Hepatocyte (in vitro differentiated cells): ENCODE measurements around the gene SLC47A1. TPM values are rescaled to one million over a fixed set of nuclear protein-coding genes. Genes with fewer than 3 reads are reported as not detected.
"Not testable (repeated sequence)": the region's sequence is repeated elsewhere in the genome, so short reads cannot be mapped to it uniquely, and the experiment has no call there.

Experiments
- DNase-seq: peaks from one replicate; pipeline ENCODE4 v3.0.0-alpha.2; 2016; ENCODE audit warnings: low spot score
- H2AFZ ChIP-seq: fragments of 200-600 bp; sonication (generic); 2 replicates; pipeline ENCODE4 v1.6.0; 2016; ENCODE audit warnings: antibody characterized with exemption, mild to moderate bottlenecking
- H3K27ac ChIP-seq: fragments of 200-600 bp; sonication (generic); 2 replicates; pipeline ENCODE4 v1.5.1; 2016; ENCODE audit warnings: mild to moderate bottlenecking
- H3K27me3 ChIP-seq: fragments of 200-600 bp; sonication (generic); 2 replicates; pipeline ENCODE4 v1.6.1; 2016
- H3K36me3 ChIP-seq: fragments of 200-600 bp; sonication (generic); replicated peaks from 2 replicates; pipeline ENCODE4 v1.5.1; 2016; ENCODE audit warnings: low read depth; ENCODE audit not compliant: insufficient read depth
- H3K4me1 ChIP-seq: fragments of 200-600 bp; sonication (generic); 2 replicates; pipeline ENCODE4 v1.5.1; 2016; ENCODE audit warnings: mild to moderate bottlenecking, moderate library complexity; ENCODE audit not compliant: insufficient read depth
- H3K4me2 ChIP-seq: fragments of 200-600 bp; sonication (generic); 2 replicates; pipeline ENCODE4 v1.6.0; 2016
- H3K4me3 ChIP-seq: fragments of 200-600 bp; sonication (generic); 2 replicates; pipeline ENCODE4 v1.5.1; 2016; ENCODE audit warnings: mild to moderate bottlenecking
- H3K79me2 ChIP-seq: fragments of 200-600 bp; sonication (generic); 2 replicates; pipeline ENCODE4 v1.6.0; 2017; ENCODE audit warnings: mild to moderate bottlenecking
- H3K9me2 ChIP-seq: fragments of 200-600 bp; sonication (generic); replicated peaks from 2 replicates; pipeline ENCODE4 v1.6.0; 2017; ENCODE audit warnings: mild to moderate bottlenecking; ENCODE audit not compliant: insufficient read depth
- H3K9me3 ChIP-seq: fragments of 200-600 bp; sonication (generic); 2 replicates; pipeline ENCODE4 v1.5.1; 2016; ENCODE audit warnings: low read depth, mild to moderate bottlenecking
- H4K20me1 ChIP-seq: fragments of 200-600 bp; sonication (generic); 2 replicates; pipeline ENCODE4 v1.6.0; 2016; ENCODE audit warnings: mild to moderate bottlenecking; ENCODE audit not compliant: insufficient read depth, poor library complexity, severe bottlenecking
- CTCF ChIP-seq: fragments of 200-600 bp; sonication (generic); IDR thresholded peaks from 2 replicates; pipeline ENCODE4 v1.5.1; 2016; ENCODE audit warnings: antibody characterized with exemption, mild to moderate bottlenecking; ENCODE audit not compliant: poor library complexity
- EZH2 ChIP-seq: fragments of 200-600 bp; sonication (generic); IDR thresholded peaks from 2 replicates; pipeline ENCODE4 v1.6.1; 2016; ENCODE audit warnings: antibody characterized with exemption, mild to moderate bottlenecking, borderline replicate concordance
- EZH2phosphoT487 ChIP-seq: fragments of 200-600 bp; sonication (generic); IDR thresholded peaks from one replicate; pipeline ENCODE4 v1.6.1; 2018; ENCODE audit warnings: antibody characterized with exemption, mild to moderate bottlenecking, low read depth, moderate library complexity; ENCODE audit not compliant: unreplicated experiment, severe bottlenecking
- WGBS: methylation state at CpG from one replicate; pipeline ENCODE4 v1.1.6; 2016; ENCODE audit warnings: low lambda C conversion rate; ENCODE audit errors: missing lambda C conversion rate; 5-methylcytosine and 5-hydroxymethylcytosine counted together
- polyA plus RNA-seq: library from polyadenylated mRNA; unstranded; fragments of >200 nt; fragmentation: Nextera tagmentation; extraction: Ambion mirVana; gene quantifications from 2 replicates; pipeline ENCODE4 v1.2.1, GENCODE V29; 2016
- total RNA-seq: library from RNA; depleted of rRNA; stranded (reverse); fragments of >200 nt; gene quantifications from 2 replicates; pipeline ENCODE4 v1.2.3, GENCODE V29; 2014

Gene SLC47A1
- total and polyA plus RNA-seq, 2 experiments from 2014 or later: 26.4 to 38.4 TPM

GRCh38 chr17:19523690-19524089 is 10.0 kb upstream of the SLC47A1 start:
- no peak overlapping the region for H3K27ac ChIP-seq
- peaks cover 9% of the 10 kb centered on the region for H3K4me1 ChIP-seq
- no peak overlapping the region for H3K4me3 ChIP-seq
- no peak for TF ChIP-seq EZH2
- TF ChIP-seq CTCF: no peak
- WGBS: 77% methylated on average over 9 of the region's 9 CpGs
- no peaks in the 10 kb centered on the region for H3K36me3 ChIP-seq
- no peak overlapping the region for H2AFZ ChIP-seq
- no peak for DNase-seq
- no peaks in the 10 kb centered on the region for H3K27me3 ChIP-seq
- no peaks in the 10 kb centered on the region for H3K9me3 ChIP-seq
- no peaks in the 10 kb centered on the region for H4K20me1 ChIP-seq
- no peak overlapping the region for H3K4me2 ChIP-seq
- H3K79me2 ChIP-seq: no peaks in the 10 kb centered on the region
- H3K9me2 ChIP-seq: no peaks in the 10 kb centered on the region

GRCh38 chr17:19526950-19527349 is 6.7 kb upstream of the SLC47A1 start:
- not testable (repeated sequence) for H3K9me3 ChIP-seq, H3K9me2 ChIP-seq, H3K27me3 ChIP-seq, H3K79me2 ChIP-seq, H3K4me1 ChIP-seq, DNase-seq, H4K20me1 ChIP-seq, H3K27ac ChIP-seq, H3K4me3 ChIP-seq, H3K4me2 ChIP-seq, H3K36me3 ChIP-seq, H2AFZ ChIP-seq
- WGBS: 97% methylated on average over 4 of the region's 4 CpGs

- Histone ChIP-seq H3K27me3 (peaks cover 17% of the 10 kb centered on the region), H3K79me2 (peaks cover 2% of the 10 kb centered on the region), H3K4me1 (peaks cover 6% of the 10 kb centered on the region), H3K4me3 (no peak overlapping the region), H3K9me2 (no peaks in the 10 kb centered on the region), H3K36me3 (no peaks in the 10 kb centered on the region), H4K20me1 (no peaks in the 10 kb centered on the region), H2AFZ (no peak overlapping the region), H3K4me2 (no peak overlapping the region), H3K9me3 (no peaks in the 10 kb centered on the region), H3K27ac (no peak overlapping the region)
- TF ChIP-seq EZH2: no peak
- no peak for TF ChIP-seq CTCF
- TF ChIP-seq EZH2phosphoT487: no peak
- DNase-seq: no peak
- WGBS: 87% methylated on average over 8 of the region's 8 CpGs
These were observed 1.7 kb upstream of the SLC47A1 start for GRCh38 chr17:19531780-19532501.

GRCh38 chr17:19533036-19533717 is 477 bp upstream of the SLC47A1 start:
- H3K4me2 ChIP-seq: peak overlapping the region; percentile 99
- peaks cover 2% of the 10 kb centered on the region for H3K79me2 ChIP-seq
- H3K27me3 ChIP-seq: peaks cover 17% of the 10 kb centered on the region
- DNase-seq: no peak
- TF ChIP-seq CTCF (no peak), EZH2 (no peak), EZH2phosphoT487 (no peak)
- H3K27ac ChIP-seq: no peak overlapping the region
- H3K4me3 ChIP-seq: peak overlapping the region; percentile 61
- H3K9me2 ChIP-seq: no peaks in the 10 kb centered on the region
- H4K20me1 ChIP-seq: no peaks in the 10 kb centered on the region
- WGBS: 47% methylated on average over 29 of the region's 30 CpGs
- peaks cover 6% of the 10 kb centered on the region for H3K4me1 ChIP-seq
- no peaks in the 10 kb centered on the region for H3K9me3 ChIP-seq
- H2AFZ ChIP-seq: peak overlapping the region; percentile 71
- H3K36me3 ChIP-seq: no peaks in the 10 kb centered on the region
